ENCODE data around the gene TFDP1. TPM values are rescaled to one million over a fixed set of nuclear protein-coding genes. Genes with fewer than 3 reads are reported as not detected.

The TFDP1 gene
- total and polyA plus RNA-seq, 2 donors (not counting 1 experiment from before 2014, with no cell fraction given) = 44.8 to 115 TPM

DNA sequence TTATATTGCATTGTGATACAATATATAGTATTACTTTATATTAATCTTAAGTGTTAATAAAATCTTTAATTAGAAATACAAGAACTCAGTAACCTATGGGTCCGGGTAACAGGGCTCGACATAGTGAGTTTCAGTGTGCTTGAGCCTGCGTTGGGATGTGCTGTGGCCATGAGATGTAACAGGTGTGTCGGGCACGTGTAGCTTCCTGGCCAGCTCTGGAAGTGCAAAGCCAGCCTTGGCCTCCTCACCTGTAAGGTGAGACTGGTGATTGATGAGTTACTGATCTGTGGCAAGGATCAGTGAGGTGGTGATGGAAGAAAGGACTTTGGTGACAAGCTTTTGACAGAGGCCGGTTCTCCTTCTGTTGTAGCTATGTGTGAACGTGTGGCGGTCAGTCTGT is 54.3 kb downstream of the TFDP1 start:
- Histone ChIP-seq H4K20me1 (ENCODE audit: control insufficient read depth, extremely low read depth, insufficient read depth, low read length) (no peaks in the 10 kb centered on the region), H3K9ac (ENCODE audit: insufficient read depth, low read length) (no peak overlapping the region), H3K4me2 (ENCODE audit: extremely low read depth, insufficient read depth, low read length) (no peak overlapping the region), H3K36me3 (ENCODE audit: control insufficient read depth, insufficient read depth, low read length) (peaks cover 24% of the 10 kb centered on the region), H3K9me3 (ENCODE audit: control insufficient read depth, insufficient read depth, low read depth, low read length) (no peaks in the 10 kb centered on the region), H2AFZ (ENCODE audit: low read length) (no peak overlapping the region), H3K4me3 (replicated peaks in 1 of 4; ENCODE audit: control extremely low read depth in 1 of 4, insufficient read depth in 1 of 4, low read depth in 3 of 4, low read length in 4 of 4) (no peak overlapping the region), H3K4me1 (ENCODE audit: control insufficient read depth, extremely low read depth, insufficient read depth, low read length) (no peaks in the 10 kb centered on the region), H3K27ac (ENCODE audit: insufficient read depth, low read length) (no peak overlapping the region), H3K79me2 (ENCODE audit: control insufficient read depth, insufficient read depth, low read length) (no peaks in the 10 kb centered on the region), H3K27me3 (ENCODE audit: control insufficient read depth, insufficient read depth, low read length) (no peaks in the 10 kb centered on the region)
- DNase-seq (ENCODE audit: low read depth in 2 of 2) = no peak
- TF ChIP-seq, protein P1, sequence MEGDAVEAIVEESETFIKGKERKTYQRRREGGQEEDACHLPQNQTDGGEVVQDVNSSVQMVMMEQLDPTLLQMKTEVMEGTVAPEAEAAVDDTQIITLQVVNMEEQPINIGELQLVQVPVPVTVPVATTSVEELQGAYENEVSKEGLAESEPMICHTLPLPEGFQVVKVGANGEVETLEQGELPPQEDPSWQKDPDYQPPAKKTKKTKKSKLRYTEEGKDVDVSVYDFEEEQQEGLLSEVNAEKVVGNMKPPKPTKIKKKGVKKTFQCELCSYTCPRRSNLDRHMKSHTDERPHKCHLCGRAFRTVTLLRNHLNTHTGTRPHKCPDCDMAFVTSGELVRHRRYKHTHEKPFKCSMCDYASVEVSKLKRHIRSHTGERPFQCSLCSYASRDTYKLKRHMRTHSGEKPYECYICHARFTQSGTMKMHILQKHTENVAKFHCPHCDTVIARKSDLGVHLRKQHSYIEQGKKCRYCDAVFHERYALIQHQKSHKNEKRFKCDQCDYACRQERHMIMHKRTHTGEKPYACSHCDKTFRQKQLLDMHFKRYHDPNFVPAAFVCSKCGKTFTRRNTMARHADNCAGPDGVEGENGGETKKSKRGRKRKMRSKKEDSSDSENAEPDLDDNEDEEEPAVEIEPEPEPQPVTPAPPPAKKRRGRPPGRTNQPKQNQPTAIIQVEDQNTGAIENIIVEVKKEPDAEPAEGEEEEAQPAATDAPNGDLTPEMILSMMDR (conservative IDR thresholded peaks at IDR 0.05 in 1 of 2, IDR thresholded peaks at IDR 0.05 in 1 of 2; ENCODE audit: low read depth in 1 of 2, low read length in 2 of 2) = no peak
- no peak for TF ChIP-seq EZH2 (IDR thresholded peaks at IDR 0.05; ENCODE audit: low read length, missing control alignments)

DNA sequence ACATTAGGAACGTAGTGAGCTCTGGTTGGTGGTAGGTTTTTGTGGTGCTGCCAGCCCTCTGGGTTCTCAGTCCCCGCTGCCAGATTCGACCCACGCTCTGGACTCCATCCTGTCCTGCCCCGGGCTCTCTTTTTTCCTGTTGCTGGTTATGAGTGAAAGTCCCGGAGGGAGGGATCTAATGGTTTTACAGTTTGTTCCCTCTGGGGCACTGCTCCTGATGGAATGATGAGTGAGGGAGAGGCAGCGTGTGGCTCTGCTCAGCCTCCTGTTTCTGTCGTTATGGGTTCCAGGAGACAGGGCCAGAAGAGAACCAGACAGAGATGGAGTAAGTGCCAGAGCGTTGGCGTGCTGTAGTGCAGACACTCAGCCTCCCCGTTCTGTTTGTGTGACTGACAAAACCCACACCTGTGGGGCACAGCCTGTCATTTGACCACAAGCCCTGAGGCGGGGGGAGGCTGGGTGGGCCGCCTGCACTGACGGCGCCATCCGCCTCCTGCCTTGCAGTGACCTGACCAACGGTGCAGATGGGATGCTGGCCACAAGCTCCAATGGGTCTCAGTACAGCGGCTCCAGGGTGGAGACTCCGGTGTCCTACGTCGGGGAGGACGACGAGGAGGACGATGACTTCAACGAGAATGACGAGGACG is 55.2 kb downstream of the TFDP1 start:
- no peak overlapping the region for H2AFZ ChIP-seq (ENCODE audit: low read length)
- H3K4me2 ChIP-seq (ENCODE audit: extremely low read depth, insufficient read depth, low read length) = no peak overlapping the region
- H3K27me3 ChIP-seq (ENCODE audit: control insufficient read depth, insufficient read depth, low read length) = no peaks in the 10 kb centered on the region
- no peaks in the 10 kb centered on the region for H3K79me2 ChIP-seq (ENCODE audit: control insufficient read depth, insufficient read depth, low read length)
- H3K9ac ChIP-seq (ENCODE audit: insufficient read depth, low read length) = no peak overlapping the region
- no peak overlapping the region for H3K27ac ChIP-seq (ENCODE audit: insufficient read depth, low read length)
- no peaks in the 10 kb centered on the region for H3K9me3 ChIP-seq (ENCODE audit: control insufficient read depth, insufficient read depth, low read depth, low read length)
- H3K4me3 ChIP-seq (replicated peaks in 1 of 4; ENCODE audit: control extremely low read depth in 1 of 4, insufficient read depth in 1 of 4, low read depth in 3 of 4, low read length in 4 of 4) = no peak overlapping the region
- peaks cover 22% of the 10 kb centered on the region for H3K36me3 ChIP-seq (ENCODE audit: control insufficient read depth, insufficient read depth, low read length)
- TF ChIP-seq EZH2 (IDR thresholded peaks at IDR 0.05; ENCODE audit: low read length, missing control alignments) = no peak
- TF ChIP-seq, protein P1 (conservative IDR thresholded peaks at IDR 0.05 in 1 of 2, IDR thresholded peaks at IDR 0.05 in 1 of 2; ENCODE audit: low read depth in 1 of 2, low read length in 2 of 2) = no peak
- H4K20me1 ChIP-seq (ENCODE audit: control insufficient read depth, extremely low read depth, insufficient read depth, low read length) = no peaks in the 10 kb centered on the region
- no peak for DNase-seq (ENCODE audit: low read depth in 2 of 2)
- H3K4me1 ChIP-seq (ENCODE audit: control insufficient read depth, extremely low read depth, insufficient read depth, low read length) = no peaks in the 10 kb centered on the region

GRCh38 chr13:113641426-113641825 is 56.9 kb downstream of the TFDP1 start:
- Histone ChIP-seq H3K79me2 (ENCODE audit: control insufficient read depth, insufficient read depth, low read length) (no peaks in the 10 kb centered on the region), H2AFZ (ENCODE audit: low read length) (no peak overlapping the region), H3K4me3 (replicated peaks in 1 of 4; ENCODE audit: control extremely low read depth in 1 of 4, insufficient read depth in 1 of 4, low read depth in 3 of 4, low read length in 4 of 4) (no peak overlapping the region), H3K36me3 (ENCODE audit: control insufficient read depth, insufficient read depth, low read length) (peaks cover 13% of the 10 kb centered on the region), H3K4me1 (ENCODE audit: control insufficient read depth, extremely low read depth, insufficient read depth, low read length) (no peaks in the 10 kb centered on the region), H4K20me1 (ENCODE audit: control insufficient read depth, extremely low read depth, insufficient read depth, low read length) (no peaks in the 10 kb centered on the region), H3K9me3 (ENCODE audit: control insufficient read depth, insufficient read depth, low read depth, low read length) (no peaks in the 10 kb centered on the region), H3K9ac (ENCODE audit: insufficient read depth, low read length) (no peak overlapping the region), H3K27ac (ENCODE audit: insufficient read depth, low read length) (no peak overlapping the region), H3K4me2 (ENCODE audit: extremely low read depth, insufficient read depth, low read length) (no peak overlapping the region), H3K27me3 (ENCODE audit: control insufficient read depth, insufficient read depth, low read length) (no peaks in the 10 kb centered on the region)
- DNase-seq (ENCODE audit: low read depth in 2 of 2) = no peak
- no peak for TF ChIP-seq EZH2 (IDR thresholded peaks at IDR 0.05; ENCODE audit: low read length, missing control alignments)
- TF ChIP-seq, protein P1 (conservative IDR thresholded peaks at IDR 0.05 in 1 of 2, IDR thresholded peaks at IDR 0.05 in 1 of 2; ENCODE audit: low read depth in 1 of 2, low read length in 2 of 2) = no peak

All from fibroblast of lung (primary cell).